SK-N-SH (cell line): ENCODE data around the gene PLRG1. TPM values are rescaled to one million over a fixed set of nuclear protein-coding genes. Genes with fewer than 3 reads are reported as not detected.

Experiments used
- CTCF ChIA-PET: fragments of 300-600, 350-600 bp; formaldehyde crosslinking; extraction: SDS; loops from one replicate; lab custom pipeline; 2021; lab: Yijun Ruan, JAX
- POLR2A ChIA-PET: fragments of 350-600 bp; sonication (Branson Sonifier 250); formaldehyde crosslinking; extraction: SDS; loops from one replicate; lab custom pipeline; 2020; ENCODE audit warnings: antibody characterized with exemption, inconsistent platforms; lab: Yijun Ruan, JAX
- DNase-seq: peaks from one replicate; pipeline ENCODE4 v3.0.0; 2012
- H2AFZ ChIP-seq: fragments of 200-600 bp; sonication (generic); 2 replicates; pipeline ENCODE4 v1.8.1; 2016; ENCODE audit warnings: antibody characterized with exemption, mild to moderate bottlenecking, low read depth
- H3F3A ChIP-seq: fragments of 200-600 bp; sonication (generic); replicated peaks from 2 replicates; pipeline ENCODE3; 2016; ENCODE audit warnings: antibody characterized with exemption, mild to moderate bottlenecking; ENCODE audit not compliant: insufficient read depth
- H3K27ac ChIP-seq, 2 experiments: fragments of 200-500 bp in 1 of 2; fragments of 200-600 bp in 1 of 2; sonication (Bioruptor generic) in 1 of 2; sonication (generic), shearing (Covaris generic) in 1 of 2; 2 replicates each; pipeline versions ENCODE4 v1.5.1 to v1.6.1; 2014 to 2016; ENCODE audit warnings: low read depth in 2 of 2, inconsistent platforms in 1 of 2, low read length in 1 of 2, mild to moderate bottlenecking in 1 of 2, mixed read lengths in 1 of 2
- H3K27me3 ChIP-seq: fragments of 200-600 bp; sonication (generic), shearing (Covaris generic); 2 replicates; pipeline ENCODE4 v1.6.1; 2016; ENCODE audit warnings: mixed run types; ENCODE audit not compliant: insufficient read depth
- H3K36me3 ChIP-seq, 2 experiments: fragments of 200-500 bp in 1 of 2; fragments of 200-600 bp in 1 of 2; sonication (Bioruptor generic) in 1 of 2; sonication (generic) in 1 of 2; replicated peaks in 1 of 2; 2 replicates each; pipeline versions ENCODE3 to v1.5.1; 2014 to 2016; ENCODE audit warnings: low read length in 1 of 2, mild to moderate bottlenecking in 1 of 2; ENCODE audit not compliant: insufficient read depth in 2 of 2, control insufficient read depth in 1 of 2
- H3K4me1 ChIP-seq, 2 experiments: fragments of 200-500 bp in 1 of 2; fragments of 200-600 bp in 1 of 2; sonication (Bioruptor generic) in 1 of 2; sonication (generic), shearing (Covaris generic) in 1 of 2; 2 replicates each; pipeline versions ENCODE4 v1.5.1 to v1.6.1; 2014 to 2016; ENCODE audit warnings: low read depth in 1 of 2, low read length in 1 of 2, mixed run types in 1 of 2; ENCODE audit not compliant: insufficient read depth in 2 of 2, control insufficient read depth in 1 of 2
- H3K4me2 ChIP-seq: fragments of 200-600 bp; sonication (generic), shearing (Covaris generic); 2 replicates; pipeline ENCODE4 v1.6.1; 2017; ENCODE audit warnings: mixed run types
- H3K4me3 ChIP-seq, 2 experiments: fragments of 200-500 bp in 1 of 2; fragments of 200-600 bp in 1 of 2; sonication (Bioruptor generic) in 1 of 2; sonication (generic), shearing (Covaris generic) in 1 of 2; 2 replicates each; pipeline versions ENCODE4 v1.5.1 to v1.8.1; 2014 to 2016; ENCODE audit warnings: low read depth in 2 of 2, inconsistent platforms in 1 of 2, low read length in 1 of 2, mild to moderate bottlenecking in 1 of 2, mixed read lengths in 1 of 2, moderate library complexity in 1 of 2
- H3K79me2 ChIP-seq: fragments of 200-600 bp; sonication (generic); 2 replicates; pipeline ENCODE4 v1.8.1; 2017; ENCODE audit warnings: mild to moderate bottlenecking; ENCODE audit not compliant: insufficient read depth
- H3K9ac ChIP-seq: fragments of 200-600 bp; sonication (generic); 2 replicates; pipeline ENCODE4 v1.6.1; 2017; ENCODE audit warnings: mixed run types
- H3K9me2 ChIP-seq: fragments of 200-600 bp; sonication (generic); 2 replicates; pipeline ENCODE4 v1.6.1; 2017; ENCODE audit warnings: mixed run types
- H3K9me3 ChIP-seq: fragments of 200-600 bp; sonication (generic); 2 replicates; pipeline ENCODE4 v1.6.1; 2017; ENCODE audit warnings: mixed run types, mild to moderate bottlenecking, moderate library complexity
- H4K20me1 ChIP-seq: fragments of 200-600 bp; sonication (generic); 2 replicates; pipeline ENCODE4 v1.6.1; 2017; ENCODE audit warnings: mild to moderate bottlenecking, mixed run types; ENCODE audit not compliant: insufficient read depth
- CHD2 ChIP-seq: fragments of 150-350 bp; IDR thresholded peaks from 2 replicates; pipeline ENCODE4 v1.6.1; 2018; ENCODE audit warnings: low read length; ENCODE audit not compliant: partially characterized antibody
- CTCF ChIP-seq: fragments of 200-600 bp; sonication (generic); IDR thresholded peaks from 2 replicates; pipeline ENCODE4 v1.6.1; 2017; ENCODE audit warnings: antibody characterized with exemption, mild to moderate bottlenecking, moderate library complexity
- EZH2phosphoT487 ChIP-seq: fragments of 200-600 bp; sonication (generic); IDR thresholded peaks from 2 replicates; pipeline ENCODE4 v1.6.1; 2017; ENCODE audit warnings: low read depth, mixed run types, mild to moderate bottlenecking, antibody characterized with exemption, moderate library complexity, borderline replicate concordance
- FOSL2 ChIP-seq: IDR thresholded peaks from 2 replicates; pipeline ENCODE4 v1.4.0; 2012; ENCODE audit warnings: low read depth, mild to moderate bottlenecking, moderate library complexity, borderline replicate concordance
- FOXJ3 ChIP-seq: sonication (generic); formaldehyde crosslinking; IDR thresholded peaks from 2 replicates; pipeline ENCODE4 v1.5.1; 2020; ENCODE audit warnings: mild to moderate bottlenecking, missing genetic modification reagents
- MAX ChIP-seq: IDR thresholded peaks from 2 replicates; pipeline ENCODE4 v1.4.0; 2012; ENCODE audit warnings: low read depth
- MXI1 ChIP-seq: IDR thresholded peaks from 2 replicates; pipeline ENCODE4 v1.6.1; 2012; ENCODE audit warnings: mild to moderate bottlenecking, low read depth, low read length, improper control_type of control experiment
- PBX3 ChIP-seq: IDR thresholded peaks from 2 replicates; pipeline ENCODE4; 2012
- RAD21 ChIP-seq: IDR thresholded peaks from 2 replicates; pipeline ENCODE4 v1.6.1; 2012; ENCODE audit warnings: mild to moderate bottlenecking, low read length
- RFX5 ChIP-seq: IDR thresholded peaks from 2 replicates; pipeline ENCODE4 v1.6.1; 2012; ENCODE audit warnings: mild to moderate bottlenecking, improper control_type of control experiment, low read length
- SIN3A ChIP-seq: IDR thresholded peaks from 2 replicates; pipeline ENCODE4 v1.6.1; 2012; ENCODE audit warnings: low read depth, mild to moderate bottlenecking, low read length, moderate library complexity, borderline replicate concordance
- SMC3 ChIP-seq: IDR thresholded peaks from 2 replicates; pipeline ENCODE4 v1.6.1; 2012; ENCODE audit warnings: low read depth, low read length, improper control_type of control experiment
- TCF12 ChIP-seq: IDR thresholded peaks from 2 replicates; pipeline ENCODE4 v1.4.0; 2012
- WGBS: methylation state at CpG from one replicate; pipeline ENCODE4 v1.1.6; 2017; ENCODE audit warnings: low lambda C conversion rate; 5-methylcytosine and 5-hydroxymethylcytosine counted together
- polyA plus RNA-seq, 3 experiments: library from polyadenylated mRNA; depleted of rRNA; stranded (reverse); fragments of >200 nt; gene quantifications; 2 replicates each; pipeline ENCODE4 v1.2.3, GENCODE V29; 2012

PLRG1 gene
- polyA plus RNA-seq, 1 of the 3 experiments (the other 2 are of a cell fraction): 64.8 TPM

- Histone ChIP-seq H3K9me3 (no peaks in the 10 kb centered on the region), H3K79me2 (peaks cover 31% of the 10 kb centered on the region), H4K20me1 (0 out of 2 replicates have a peak, but pooled peaks cover 3% of the 10 kb centered on the region), H2AFZ (peak overlapping the region; percentile 45; the same call in 1 of the 2 replicates), H3K36me3 (peaks cover 9 to 15% of the 10 kb centered on the region in 2 experiments), H3K4me1 (peaks cover 0 to 8% of the 10 kb centered on the region in 2 experiments; a peak in 2 of 4 replicates), H3K9me2 (no peaks in the 10 kb centered on the region), H3K9ac (no peak overlapping the region), H3K27ac (no peak overlapping the region), H3K4me2 (no peak overlapping the region), H3K27me3 (peaks cover 5% of the 10 kb centered on the region; the same call in 1 of the 2 replicates), H3K4me3 (no peak overlapping the region), H3F3A (no peaks in the 10 kb centered on the region)
- peak; percentile 65 for TF ChIP-seq SMC3
- TF ChIP-seq CTCF: peak; percentile 82
- TF ChIP-seq FOXJ3 (CRISPR knock-in tag): no peak
- peak; percentile 83 for TF ChIP-seq RAD21
- TF ChIP-seq MXI1: peak; percentile 73
- TF ChIP-seq MAX: no peak
- TF ChIP-seq FOSL2: no peak
- TF ChIP-seq EZH2phosphoT487: no peak
- no peak for TF ChIP-seq RFX5
- TF ChIP-seq TCF12: no peak
- no peak for TF ChIP-seq PBX3
- 0 out of 2 replicates have a peak, but pooled peaks have one; percentile 46 for TF ChIP-seq SIN3A
- no peak for TF ChIP-seq CHD2
- ChIA-PET POLR2A (no interaction called here), CTCF (interaction anchor here (0.5 to 6.4 kb wide), 22 partner anchors 9 to 83 kb away, joined by 3 to 60 read pairs (median 4); partner anchors contain the start of genes FGB and FGG)
- 27% methylated on average over 6 of the region's 6 CpGs for WGBS
- peak; percentile 47 for DNase-seq
Measured at GRCh38 chr4:154551872-154552686, 1.9 kb upstream of the PLRG1 start.
